ENCODE measurements around the gene XYLT2. TPM values are rescaled to one million over a fixed set of nuclear protein-coding genes. Genes with fewer than 3 reads are reported as not detected.

XYLT2 gene
- total RNA-seq, 1 donor from 2014 or later = 12.2 TPM

DNA sequence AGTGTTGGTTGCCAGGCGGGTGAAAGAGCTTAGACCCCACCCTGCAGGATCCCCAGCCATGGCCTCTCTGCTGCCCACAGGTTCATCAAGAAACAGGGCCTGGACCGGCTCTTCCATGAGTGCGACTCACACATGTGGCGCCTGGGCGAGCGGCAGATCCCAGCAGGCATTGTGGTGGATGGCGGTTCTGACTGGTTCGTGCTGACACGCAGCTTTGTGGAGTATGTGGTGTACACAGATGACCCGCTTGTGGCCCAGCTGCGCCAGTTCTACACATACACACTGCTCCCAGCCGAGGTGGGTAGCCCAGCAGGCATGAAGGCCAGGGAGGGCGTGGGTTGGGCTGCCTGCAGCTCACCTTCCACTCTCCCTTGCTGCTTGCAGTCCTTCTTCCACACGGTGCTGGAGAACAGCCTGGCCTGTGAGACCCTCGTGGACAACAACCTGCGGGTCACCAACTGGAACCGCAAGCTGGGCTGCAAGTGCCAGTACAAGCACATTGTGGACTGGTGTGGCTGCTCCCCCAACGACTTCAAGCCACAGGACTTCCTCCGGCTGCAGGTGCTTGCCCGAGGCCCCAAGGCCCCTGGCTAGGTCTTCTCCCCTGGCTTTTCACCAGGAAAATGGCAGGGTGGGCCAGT lies 9.9 kb downstream of the XYLT2 start:
- Mint-ChIP-seq H3K4me3 (no peak overlapping the region), H3K27ac (no peak overlapping the region), H3K27me3 (ENCODE audit: insufficient read depth, low read depth) (peaks cover 3% of the 10 kb centered on the region), H3K9me3 (no peaks in the 10 kb centered on the region), H3K36me3 (peaks cover 13% of the 10 kb centered on the region), H3K4me1 (peaks cover 1% of the 10 kb centered on the region)
- no peak for TF ChIP-seq EZH2 (IDR thresholded peaks at IDR 0.05)
- no peak for TF ChIP-seq EZH2phosphoT487 (IDR thresholded peaks at IDR 0.05)
- TF ChIP-seq, protein P1, sequence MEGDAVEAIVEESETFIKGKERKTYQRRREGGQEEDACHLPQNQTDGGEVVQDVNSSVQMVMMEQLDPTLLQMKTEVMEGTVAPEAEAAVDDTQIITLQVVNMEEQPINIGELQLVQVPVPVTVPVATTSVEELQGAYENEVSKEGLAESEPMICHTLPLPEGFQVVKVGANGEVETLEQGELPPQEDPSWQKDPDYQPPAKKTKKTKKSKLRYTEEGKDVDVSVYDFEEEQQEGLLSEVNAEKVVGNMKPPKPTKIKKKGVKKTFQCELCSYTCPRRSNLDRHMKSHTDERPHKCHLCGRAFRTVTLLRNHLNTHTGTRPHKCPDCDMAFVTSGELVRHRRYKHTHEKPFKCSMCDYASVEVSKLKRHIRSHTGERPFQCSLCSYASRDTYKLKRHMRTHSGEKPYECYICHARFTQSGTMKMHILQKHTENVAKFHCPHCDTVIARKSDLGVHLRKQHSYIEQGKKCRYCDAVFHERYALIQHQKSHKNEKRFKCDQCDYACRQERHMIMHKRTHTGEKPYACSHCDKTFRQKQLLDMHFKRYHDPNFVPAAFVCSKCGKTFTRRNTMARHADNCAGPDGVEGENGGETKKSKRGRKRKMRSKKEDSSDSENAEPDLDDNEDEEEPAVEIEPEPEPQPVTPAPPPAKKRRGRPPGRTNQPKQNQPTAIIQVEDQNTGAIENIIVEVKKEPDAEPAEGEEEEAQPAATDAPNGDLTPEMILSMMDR (IDR thresholded peaks at IDR 0.05) = no peak
- no peak overlapping the region for H3K4me3 ChIP-seq
- H3K9ac ChIP-seq = no peak overlapping the region
- no peaks in the 10 kb centered on the region for H3K36me3 ChIP-seq
- no peaks in the 10 kb centered on the region for H3K9me3 ChIP-seq (ENCODE audit: low read depth)
- peaks cover 12% of the 10 kb centered on the region for H4K20me1 ChIP-seq (ENCODE audit: low read depth)
- H3K4me1 ChIP-seq = no peaks in the 10 kb centered on the region
- H3K79me2 ChIP-seq (ENCODE audit: low read depth) = no peaks in the 10 kb centered on the region
- H3K27me3 ChIP-seq = no peaks in the 10 kb centered on the region
- no peaks in the 10 kb centered on the region for H3F3A ChIP-seq (ENCODE audit: low read depth)
- H3K27ac ChIP-seq = no peak overlapping the region
- no peak for DNase-seq (ENCODE audit: low spot score)
- H2AFZ ChIP-seq (replicated peaks) = no peak overlapping the region
- H3K4me2 ChIP-seq = no peak overlapping the region

DNA sequence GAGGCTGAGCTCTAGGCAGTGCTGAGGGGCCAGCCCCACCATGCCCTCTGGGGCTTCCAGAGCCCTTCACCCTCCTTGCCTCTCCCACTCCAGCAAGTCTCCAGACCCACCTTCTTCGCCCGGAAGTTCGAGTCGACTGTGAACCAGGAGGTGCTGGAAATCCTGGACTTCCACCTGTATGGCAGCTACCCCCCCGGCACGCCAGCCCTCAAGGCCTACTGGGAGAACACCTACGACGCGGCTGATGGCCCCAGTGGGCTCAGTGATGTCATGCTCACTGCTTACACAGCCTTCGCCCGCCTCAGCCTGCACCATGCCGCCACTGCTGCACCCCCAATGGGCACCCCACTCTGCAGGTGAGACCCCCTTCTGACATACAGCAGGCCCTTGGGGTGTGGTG lies 10.5 kb downstream of the XYLT2 start:
- Histone ChIP-seq H3K27ac (no peak overlapping the region), H4K20me1 (ENCODE audit: low read depth) (peaks cover 16% of the 10 kb centered on the region), H3K4me2 (no peak overlapping the region), H2AFZ (replicated peaks) (no peak overlapping the region), H3K36me3 (no peaks in the 10 kb centered on the region), H3K4me1 (no peaks in the 10 kb centered on the region), H3K9ac (no peak overlapping the region), H3K4me3 (no peak overlapping the region), H3K9me3 (ENCODE audit: low read depth) (no peaks in the 10 kb centered on the region), H3K27me3 (no peaks in the 10 kb centered on the region), H3F3A (ENCODE audit: low read depth) (no peaks in the 10 kb centered on the region), H3K79me2 (ENCODE audit: low read depth) (no peaks in the 10 kb centered on the region)
- H3K36me3 Mint-ChIP-seq = peaks cover 10% of the 10 kb centered on the region
- H3K27ac Mint-ChIP-seq = no peak overlapping the region
- DNase-seq (ENCODE audit: low spot score) = no peak
- peaks cover 3% of the 10 kb centered on the region for H3K27me3 Mint-ChIP-seq (ENCODE audit: insufficient read depth, low read depth)
- TF ChIP-seq EZH2phosphoT487 (IDR thresholded peaks at IDR 0.05) (no peak), EZH2 (IDR thresholded peaks at IDR 0.05) (no peak)
- TF ChIP-seq, protein P1 (IDR thresholded peaks at IDR 0.05) = no peak
- H3K9me3 Mint-ChIP-seq = no peaks in the 10 kb centered on the region
- no peak overlapping the region for H3K4me3 Mint-ChIP-seq
- H3K4me1 Mint-ChIP-seq = no peaks in the 10 kb centered on the region

DNA sequence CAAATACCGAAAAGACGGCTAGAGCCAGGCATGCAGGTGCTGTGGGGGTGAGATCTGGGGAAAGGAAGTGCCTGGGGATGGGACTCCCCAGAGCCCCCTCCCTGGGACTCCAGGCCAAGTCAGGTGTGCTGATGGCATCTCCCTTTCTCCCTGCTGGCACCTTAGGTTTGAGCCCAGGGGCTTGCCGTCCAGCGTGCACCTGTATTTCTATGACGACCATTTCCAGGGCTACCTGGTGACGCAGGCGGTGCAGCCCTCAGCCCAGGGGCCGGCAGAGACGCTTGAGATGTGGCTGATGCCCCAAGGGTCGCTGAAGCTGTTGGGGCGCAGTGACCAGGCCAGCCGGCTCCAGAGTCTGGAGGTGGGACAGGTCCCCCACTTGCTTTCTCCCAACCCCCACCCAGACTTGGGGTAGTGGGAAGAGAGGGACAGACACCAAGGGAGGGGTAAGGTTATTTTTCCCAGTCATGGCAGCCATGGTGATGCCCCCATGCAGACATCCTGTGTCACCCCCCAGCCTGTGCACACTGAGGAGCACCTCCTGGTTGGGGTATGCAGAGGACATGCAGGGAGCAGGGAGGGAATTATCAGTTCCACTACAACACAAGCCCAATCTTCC lies 11.1 kb downstream of the XYLT2 start:
- Mint-ChIP-seq H3K9me3 (no peaks in the 10 kb centered on the region), H3K27me3 (ENCODE audit: insufficient read depth, low read depth) (peaks cover 5% of the 10 kb centered on the region), H3K36me3 (peaks cover 10% of the 10 kb centered on the region), H3K4me3 (no peak overlapping the region), H3K27ac (no peak overlapping the region), H3K4me1 (peaks cover 3% of the 10 kb centered on the region)
- Histone ChIP-seq H2AFZ (replicated peaks) (no peak overlapping the region), H3K9me3 (ENCODE audit: low read depth) (no peaks in the 10 kb centered on the region), H3K4me1 (no peaks in the 10 kb centered on the region), H3K27ac (no peak overlapping the region), H3K4me2 (no peak overlapping the region), H4K20me1 (ENCODE audit: low read depth) (peaks cover 21% of the 10 kb centered on the region), H3K27me3 (no peaks in the 10 kb centered on the region), H3K79me2 (ENCODE audit: low read depth) (no peaks in the 10 kb centered on the region), H3K9ac (no peak overlapping the region), H3F3A (ENCODE audit: low read depth) (no peaks in the 10 kb centered on the region), H3K36me3 (no peaks in the 10 kb centered on the region), H3K4me3 (no peak overlapping the region)
- TF ChIP-seq EZH2phosphoT487 (IDR thresholded peaks at IDR 0.05) = no peak
- TF ChIP-seq, protein P1 (IDR thresholded peaks at IDR 0.05) = no peak
- no peak for DNase-seq (ENCODE audit: low spot score)
